Measurements from ENCODE around the gene MYO1F.

GRCh38 chr19:8490873-8491272 is 86.4 kb downstream of the MYO1F start:
- TF ChIP-seq, protein P1, sequence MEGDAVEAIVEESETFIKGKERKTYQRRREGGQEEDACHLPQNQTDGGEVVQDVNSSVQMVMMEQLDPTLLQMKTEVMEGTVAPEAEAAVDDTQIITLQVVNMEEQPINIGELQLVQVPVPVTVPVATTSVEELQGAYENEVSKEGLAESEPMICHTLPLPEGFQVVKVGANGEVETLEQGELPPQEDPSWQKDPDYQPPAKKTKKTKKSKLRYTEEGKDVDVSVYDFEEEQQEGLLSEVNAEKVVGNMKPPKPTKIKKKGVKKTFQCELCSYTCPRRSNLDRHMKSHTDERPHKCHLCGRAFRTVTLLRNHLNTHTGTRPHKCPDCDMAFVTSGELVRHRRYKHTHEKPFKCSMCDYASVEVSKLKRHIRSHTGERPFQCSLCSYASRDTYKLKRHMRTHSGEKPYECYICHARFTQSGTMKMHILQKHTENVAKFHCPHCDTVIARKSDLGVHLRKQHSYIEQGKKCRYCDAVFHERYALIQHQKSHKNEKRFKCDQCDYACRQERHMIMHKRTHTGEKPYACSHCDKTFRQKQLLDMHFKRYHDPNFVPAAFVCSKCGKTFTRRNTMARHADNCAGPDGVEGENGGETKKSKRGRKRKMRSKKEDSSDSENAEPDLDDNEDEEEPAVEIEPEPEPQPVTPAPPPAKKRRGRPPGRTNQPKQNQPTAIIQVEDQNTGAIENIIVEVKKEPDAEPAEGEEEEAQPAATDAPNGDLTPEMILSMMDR (IDR thresholded peaks at IDR 0.05; ENCODE audit: borderline replicate concordance, extremely low read depth, low read length, poor library complexity, severe bottlenecking), result no peak
- TF ChIP-seq EZH2 (IDR thresholded peaks at IDR 0.05; ENCODE audit: borderline replicate concordance, low read depth, low read length, severe bottlenecking), result no peak

Measured in DND-41 (cell line).